SK-N-SH treated with all-trans-retinoic acid at 6 μM for 48 hours (cell line): ENCODE results near the gene TMEM208.

Experiments
- ATAC-seq: fragments of 200-7000 bp; cut with Tn5 transposase; 3 replicates; pipeline ENCODE4 v1.9.1; 2020; ENCODE audit warnings: mild to moderate bottlenecking, moderate library complexity
- ARNTL ChIP-seq: fragments of 450-650 bp; formaldehyde crosslinking; IDR thresholded peaks from 2 replicates; pipeline ENCODE4 v1.5.0; 2020; ENCODE audit warnings: low read depth, mild to moderate bottlenecking, moderate library complexity, borderline replicate concordance
- BACH2 ChIP-seq: fragments of 250-450 bp; sonication (Bioruptor Pico); IDR thresholded peaks from 2 replicates; pipeline ENCODE4 v1.9.0; 2021; ENCODE audit warnings: mild to moderate bottlenecking, borderline replicate concordance
- CREB5 ChIP-seq: fragments of 250-450 bp; sonication (Bioruptor Pico); IDR thresholded peaks from 2 replicates; pipeline ENCODE4 v1.5.1; 2020; ENCODE audit warnings: low read depth, mild to moderate bottlenecking, moderate library complexity
- CSDC2 ChIP-seq: fragments of 250-450 bp; sonication (Bioruptor Pico); IDR thresholded peaks from 2 replicates; pipeline ENCODE4 v1.5.0; 2020; ENCODE audit warnings: mild to moderate bottlenecking, moderate library complexity
- CSRNP3 ChIP-seq: fragments of 250-450 bp; sonication (Bioruptor Pico); IDR thresholded peaks from 2 replicates; pipeline ENCODE4 v1.5.1; 2021; ENCODE audit warnings: mild to moderate bottlenecking, moderate library complexity
- GLIS3 ChIP-seq: fragments of 250-450 bp; sonication (Bioruptor Pico); IDR thresholded peaks from 2 replicates; pipeline ENCODE4 v1.5.0; 2020; ENCODE audit warnings: mild to moderate bottlenecking, moderate library complexity
- ISL1 ChIP-seq: fragments of 250-450 bp; sonication (Bioruptor Pico); IDR thresholded peaks from 2 replicates; pipeline ENCODE4 v2.1.2; 2022; ENCODE audit warnings: mild to moderate bottlenecking, moderate library complexity
- PPARA ChIP-seq: fragments of 250-450 bp; sonication (Bioruptor Pico); IDR thresholded peaks from 2 replicates; pipeline ENCODE4 v1.5.0; 2020; ENCODE audit warnings: mild to moderate bottlenecking, borderline replicate concordance
- RARB ChIP-seq: fragments of 250-450 bp; sonication (Bioruptor Pico); IDR thresholded peaks from 2 replicates; pipeline ENCODE4 v1.8.0; 2021; ENCODE audit warnings: mild to moderate bottlenecking, moderate library complexity
- SNAI2 ChIP-seq: fragments of 250-450 bp; sonication (Bioruptor Pico); IDR thresholded peaks from 2 replicates; pipeline ENCODE4 v1.5.0; 2020; ENCODE audit warnings: mild to moderate bottlenecking, moderate library complexity
- TOX ChIP-seq: fragments of 250-450 bp; sonication (Bioruptor Pico); IDR thresholded peaks from 2 replicates; pipeline ENCODE4 v1.8.0; 2021; ENCODE audit warnings: mild to moderate bottlenecking, moderate library complexity, borderline replicate concordance
- TSHZ2 ChIP-seq: fragments of 250-450 bp; sonication (Bioruptor Pico); IDR thresholded peaks from 2 replicates; pipeline ENCODE4 v1.5.0; 2020; ENCODE audit warnings: mild to moderate bottlenecking, moderate library complexity
- ZC3H10 ChIP-seq: fragments of 250-450 bp; sonication (Bioruptor Pico); IDR thresholded peaks from 2 replicates; pipeline ENCODE4 v1.5.1; 2021; ENCODE audit warnings: mild to moderate bottlenecking, moderate library complexity
- ZFP3 ChIP-seq: fragments of 250-450 bp; sonication (Bioruptor Pico); IDR thresholded peaks from 2 replicates; pipeline ENCODE4 v1.5.0; 2020; ENCODE audit warnings: mild to moderate bottlenecking, moderate library complexity
- ZNF565 ChIP-seq: fragments of 450-650 bp; formaldehyde crosslinking; conservative IDR thresholded peaks from 2 replicates; pipeline ENCODE4 v1.5.0; 2020; ENCODE audit warnings: low read depth, mild to moderate bottlenecking, moderate library complexity
- ZNF8 ChIP-seq: fragments of 450-650 bp; formaldehyde crosslinking; IDR thresholded peaks from 2 replicates; pipeline ENCODE4 v1.5.0; 2020; ENCODE audit warnings: mild to moderate bottlenecking, moderate library complexity

The TMEM208 gene

GRCh38 chr16:67254801-67255552, 28.0 kb downstream of the TMEM208 start:
- TF ChIP-seq ISL1 (no peak), ZFP3 (no peak), TSHZ2 (CRISPR knock-in tag) (no peak), RARB (CRISPR knock-in tag) (no peak), SNAI2 (no peak)
- no peak for ATAC-seq

GRCh38 chr16:67255553-67256221, 28.8 kb downstream of the TMEM208 start:
- ATAC-seq = no peak
- TF ChIP-seq SNAI2 (no peak), TOX (CRISPR knock-in tag) (no peak), CREB5 (CRISPR knock-in tag) (no peak), CSDC2 (CRISPR knock-in tag) (no peak), ZC3H10 (CRISPR knock-in tag) (no peak), BACH2 (no peak), GLIS3 (CRISPR knock-in tag) (no peak), ARNTL (CRISPR knock-in tag) (no peak)
- TF ChIP-seq, all 23 proteins: peak for 0

- TF ChIP-seq ZC3H10 (CRISPR knock-in tag) = no peak
- TF ChIP-seq GLIS3 (CRISPR knock-in tag) = no peak
- no peak for TF ChIP-seq ZNF8 (CRISPR knock-in tag)
- no peak for TF ChIP-seq CREB5 (CRISPR knock-in tag)
- no peak for ATAC-seq
These were observed 29.8 kb downstream of the TMEM208 start for GRCh38 chr16:67256701-67257230.

GRCh38 chr16:67257486-67258160, 30.7 kb downstream of the TMEM208 start:
- no peak for ATAC-seq
- TF ChIP-seq ISL1 (no peak), TOX (CRISPR knock-in tag) (no peak), CSRNP3 (no peak), ARNTL (CRISPR knock-in tag) (no peak), PPARA (CRISPR knock-in tag) (no peak), ZNF565 (CRISPR knock-in tag) (no peak), SNAI2 (no peak)
- TF ChIP-seq, all 23 proteins: peak for 0
